Activated effector memory CD4-positive, alpha-beta T cell treated with Interleukin-2 at 50 U/mL for 16 hours (primary cell): Measurements from ENCODE around the gene SEC22C.

ENCODE experiments used
- DNase-seq: peaks from one replicate; pipeline ENCODE4 v3.0.0-alpha.2; 2020

The SEC22C gene

GRCh38 chr3:42533161-42533897, 48.4 kb downstream of the SEC22C start:
- no peak for DNase-seq

GRCh38 chr3:42532229-42532628, 49.5 kb downstream of the SEC22C start:
- DNase-seq, result no peak

GRCh38 chr3:42531470-42531869, 50.3 kb downstream of the SEC22C start:
- DNase-seq, result no peak

GRCh38 chr3:42530073-42530472, 51.7 kb downstream of the SEC22C start:
- no peak for DNase-seq

- DNase-seq, result peak; percentile 16
Measured at GRCh38 chr3:42529468-42529867, 52.3 kb downstream of the SEC22C start.

- no peak for DNase-seq
Measured at GRCh38 chr3:42527368-42527917, 54.3 kb downstream of the SEC22C start.

GRCh38 chr3:42526616-42527367, 55.0 kb downstream of the SEC22C start:
- DNase-seq, result peak; percentile 35

- DNase-seq, result no peak
Measured at GRCh38 chr3:42525736-42526345, 55.9 kb downstream of the SEC22C start.

GRCh38 chr3:42525212-42525611, 56.6 kb downstream of the SEC22C start:
- DNase-seq, result no peak

GRCh38 chr3:42524751-42525150, 57.0 kb downstream of the SEC22C start:
- no peak for DNase-seq

GRCh38 chr3:42520906-42521305, 60.9 kb downstream of the SEC22C start:
- DNase-seq, result no peak

- no peak for DNase-seq
Measured at GRCh38 chr3:42520336-42520735, 61.4 kb downstream of the SEC22C start.

GRCh38 chr3:42519568-42519962, 62.2 kb downstream of the SEC22C start:
- DNase-seq, result no peak

GRCh38 chr3:42518800-42519567, 62.8 kb downstream of the SEC22C start:
- peak; percentile 27 for DNase-seq

GRCh38 chr3:42517117-42517516, 64.7 kb downstream of the SEC22C start:
- DNase-seq, result no peak

GRCh38 chr3:42516443-42516842, 65.3 kb downstream of the SEC22C start:
- DNase-seq, result no peak

GRCh38 chr3:42515976-42516375, 65.8 kb downstream of the SEC22C start:
- DNase-seq, result no peak

- no peak for DNase-seq
Measured at GRCh38 chr3:42515391-42515916, 66.3 kb downstream of the SEC22C start.

GRCh38 chr3:42514876-42515275, 66.9 kb downstream of the SEC22C start:
- no peak for DNase-seq

- no peak for DNase-seq
Measured at GRCh38 chr3:42513521-42513920, 68.2 kb downstream of the SEC22C start.

- DNase-seq, result no peak
Measured at GRCh38 chr3:42513121-42513520, 68.6 kb downstream of the SEC22C start.

- DNase-seq, result no peak
Measured at GRCh38 chr3:42511736-42512135, 70.0 kb downstream of the SEC22C start.

GRCh38 chr3:42511201-42511600, 70.6 kb downstream of the SEC22C start:
- no peak for DNase-seq
